Mesenchymal stem cell (in vitro differentiated cells and primary cell): ENCODE measurements around the gene LAMC3.

ENCODE experiments used
- DNase-seq: peaks from one replicate; pipeline ENCODE4 v3.0.0-alpha.2; 2013
- H2AFZ ChIP-seq: one replicate; pipeline ENCODE4 v1.6.1; 2013; ENCODE audit warnings: low read depth, mild to moderate bottlenecking, control low read depth, inconsistent platforms, low read length, moderate library complexity
- H2AK5ac ChIP-seq: 2 replicates; pipeline ENCODE4 v1.6.1; 2013; ENCODE audit warnings: low read length, moderate library complexity, mild to moderate bottlenecking, inconsistent platforms; ENCODE audit not compliant: severe bottlenecking
- H2BK120ac ChIP-seq: one replicate; pipeline ENCODE4 v1.6.1; 2013; ENCODE audit warnings: low read depth, mild to moderate bottlenecking, inconsistent platforms, low read length, moderate library complexity
- H2BK12ac ChIP-seq, 2 experiments: one replicate each; pipeline ENCODE4 v1.6.1; 2013; ENCODE audit warnings: inconsistent platforms in 2 of 2, low read length in 2 of 2, mild to moderate bottlenecking in 2 of 2, moderate library complexity in 2 of 2, control low read depth in 1 of 2
- H2BK15ac ChIP-seq: one replicate; pipeline ENCODE4 v1.6.1; 2013; ENCODE audit warnings: mild to moderate bottlenecking, low read depth, inconsistent platforms; ENCODE audit not compliant: poor library complexity, severe bottlenecking
- H2BK5ac ChIP-seq: 2 replicates; pipeline ENCODE4 v1.6.1; 2013; ENCODE audit warnings: low read depth, mild to moderate bottlenecking, low read length, control low read depth, inconsistent platforms; ENCODE audit not compliant: poor library complexity, severe bottlenecking
- H3K14ac ChIP-seq, 2 experiments: one replicate each; pipeline ENCODE4 v1.6.1; 2013; ENCODE audit warnings: inconsistent platforms in 2 of 2, low read length in 2 of 2, control low read depth in 1 of 2, mild to moderate bottlenecking in 1 of 2, moderate library complexity in 1 of 2
- H3K18ac ChIP-seq, 2 experiments: one replicate each; pipeline ENCODE4 v1.6.1; 2013; ENCODE audit warnings: inconsistent platforms in 2 of 2, low read length in 2 of 2, control low read depth in 1 of 2, low read depth in 1 of 2, mild to moderate bottlenecking in 1 of 2
- H3K23ac ChIP-seq, 2 experiments: one replicate each; pipeline ENCODE4 v1.6.1; 2013; ENCODE audit warnings: inconsistent platforms in 2 of 2, low read length in 2 of 2, mild to moderate bottlenecking in 2 of 2, moderate library complexity in 2 of 2, control low read depth in 1 of 2
- H3K27ac ChIP-seq: 2 replicates; pipeline ENCODE4 v1.5.1; 2013; ENCODE audit warnings: mild to moderate bottlenecking, moderate library complexity, low read length, control low read depth, inconsistent platforms; ENCODE audit not compliant: poor library complexity, severe bottlenecking
- H3K27me3 ChIP-seq, 2 experiments: 2 replicates each; pipeline versions ENCODE4 v1.6.1 to v1.7.0; 2013; ENCODE audit warnings: low read length in 2 of 2, mild to moderate bottlenecking in 2 of 2, moderate library complexity in 2 of 2, control low read depth in 1 of 2, inconsistent platforms in 1 of 2; ENCODE audit not compliant: control insufficient read depth in 1 of 2, insufficient read depth in 1 of 2
- H3K36me3 ChIP-seq, 2 experiments: 2 replicates each; pipeline versions ENCODE4 v1.6.1 to v1.7.0; 2013; ENCODE audit warnings: low read length in 2 of 2, control low read depth in 1 of 2, inconsistent platforms in 1 of 2, low read depth in 1 of 2, mild to moderate bottlenecking in 1 of 2; ENCODE audit not compliant: insufficient read depth in 2 of 2, control insufficient read depth in 1 of 2
- H3K4ac ChIP-seq, 2 experiments: one replicate each; pipeline ENCODE4 v1.6.1; 2013; ENCODE audit warnings: inconsistent platforms in 2 of 2, low read length in 2 of 2, mild to moderate bottlenecking in 2 of 2, moderate library complexity in 2 of 2, control low read depth in 1 of 2, low read depth in 1 of 2
- H3K4me1 ChIP-seq: 2 replicates; pipeline ENCODE4 v1.6.1; 2013; ENCODE audit warnings: low read depth, low read length, control low read depth; ENCODE audit not compliant: control insufficient read depth, insufficient read depth
- H3K4me2 ChIP-seq: 2 replicates; pipeline ENCODE4 v1.6.1; 2013; ENCODE audit warnings: low read length, mild to moderate bottlenecking, inconsistent platforms; ENCODE audit not compliant: poor library complexity, severe bottlenecking
- H3K4me3 ChIP-seq, 2 experiments: 2 replicates each; pipeline versions ENCODE4 v1.5.1 to v1.7.0; 2013; ENCODE audit warnings: low read length in 2 of 2, mild to moderate bottlenecking in 2 of 2, control low read depth in 1 of 2, low read depth in 1 of 2; ENCODE audit not compliant: insufficient read depth in 1 of 2
- H3K79me1 ChIP-seq: replicated peaks from 2 replicates; pipeline ENCODE4 v1.6.1; 2013; ENCODE audit warnings: mild to moderate bottlenecking, control low read depth, low read length, inconsistent platforms; ENCODE audit not compliant: poor library complexity, severe bottlenecking
- H3K9ac ChIP-seq: 2 replicates; pipeline ENCODE4 v1.7.0; 2013; ENCODE audit warnings: mild to moderate bottlenecking, low read length, moderate library complexity
- H3K9me3 ChIP-seq: 2 replicates; pipeline ENCODE4 v1.7.0; 2013; ENCODE audit warnings: mild to moderate bottlenecking, low read length; ENCODE audit not compliant: control insufficient read depth
- H4K8ac ChIP-seq: one replicate; pipeline ENCODE4 v1.6.1; 2013; ENCODE audit warnings: inconsistent platforms, mild to moderate bottlenecking, low read length, moderate library complexity
- H4K91ac ChIP-seq: one replicate; pipeline ENCODE4 v1.6.1; 2013; ENCODE audit warnings: mild to moderate bottlenecking, low read length, inconsistent platforms
- WGBS: methylation state at CpG from one replicate; pipeline ENCODE4 v1.1.7; 2013; ENCODE audit warnings: mixed read lengths; 5-methylcytosine and 5-hydroxymethylcytosine counted together

The LAMC3 gene

GRCh38 chr9:131043646-131044045, 34.7 kb downstream of the LAMC3 start:
- Histone ChIP-seq H3K36me3 (no peaks in the 10 kb centered on the region), H3K27me3 (peaks cover 12 to 30% of the 10 kb centered on the region in 2 experiments), H2AFZ (no peak overlapping the region), H3K4ac (no peak overlapping the region), H3K18ac (no peak overlapping the region), H3K27ac (no peak overlapping the region), H2AK5ac (no peak overlapping the region), H3K4me1 (peaks cover 2% of the 10 kb centered on the region), H2BK120ac (no peak overlapping the region), H3K23ac (no peak overlapping the region), H2BK5ac (no peak overlapping the region), H3K14ac (no peak overlapping the region), H3K9me3 (no peaks in the 10 kb centered on the region), H2BK15ac (no peak overlapping the region), H2BK12ac (no peak overlapping the region), H4K8ac (no peak overlapping the region), H4K91ac (no peak overlapping the region), H3K79me1 (no peaks in the 10 kb centered on the region), H3K4me2 (no peak overlapping the region), H3K4me3 (no peak overlapping the region), H3K9ac (no peak overlapping the region)
- 41% methylated on average over 3 of the region's 6 CpGs for WGBS
- DNase-seq: no peak

GRCh38 chr9:131045300-131046092, 36.5 kb downstream of the LAMC3 start:
- H2BK12ac ChIP-seq: peak overlapping the region in 1 of 2 experiments; percentile 11
- H4K91ac ChIP-seq: peak overlapping the region; percentile 54
- H3K4me3 ChIP-seq: no peak overlapping the region
- H2BK5ac ChIP-seq: no peak overlapping the region
- H3K23ac ChIP-seq: no peak overlapping the region
- H3K9ac ChIP-seq: no peak overlapping the region
- H3K4ac ChIP-seq: no peak overlapping the region
- H2BK120ac ChIP-seq: no peak overlapping the region
- no peaks in the 10 kb centered on the region for H3K36me3 ChIP-seq
- DNase-seq: no peak
- peaks cover 5% of the 10 kb centered on the region for H3K4me1 ChIP-seq
- H3K27ac ChIP-seq: no peak overlapping the region
- H3K4me2 ChIP-seq: no peak overlapping the region
- no peaks in the 10 kb centered on the region for H3K79me1 ChIP-seq
- H2AFZ ChIP-seq: no peak overlapping the region
- 77% methylated on average over 16 of the region's 16 CpGs for WGBS
- no peaks in the 10 kb centered on the region for H3K9me3 ChIP-seq
- no peak overlapping the region for H2BK15ac ChIP-seq
- peaks cover 11 to 22% of the 10 kb centered on the region in 2 experiments for H3K27me3 ChIP-seq
- H4K8ac ChIP-seq: no peak overlapping the region
- H3K14ac ChIP-seq: no peak overlapping the region
- H2AK5ac ChIP-seq: no peak overlapping the region
- no peak overlapping the region for H3K18ac ChIP-seq

GRCh38 chr9:131046093-131046380, 37.1 kb downstream of the LAMC3 start:
- H3K36me3 ChIP-seq: no peaks in the 10 kb centered on the region
- no peak overlapping the region for H3K27ac ChIP-seq
- 99% methylated on average over 3 of the region's 3 CpGs for WGBS
- no peak overlapping the region for H2AFZ ChIP-seq
- H3K18ac ChIP-seq: no peak overlapping the region
- no peak overlapping the region for H4K8ac ChIP-seq
- no peak overlapping the region for H2AK5ac ChIP-seq
- no peak overlapping the region for H3K14ac ChIP-seq
- peak overlapping the region; percentile 54 for H4K91ac ChIP-seq
- peaks cover 15 to 18% of the 10 kb centered on the region in 2 experiments for H3K27me3 ChIP-seq
- no peak overlapping the region for H2BK120ac ChIP-seq
- no peaks in the 10 kb centered on the region for H3K79me1 ChIP-seq
- peak overlapping the region in 1 of 2 experiments; percentile 11 for H2BK12ac ChIP-seq
- no peak overlapping the region for H3K23ac ChIP-seq
- H3K4me1 ChIP-seq: peaks cover 5% of the 10 kb centered on the region
- no peak overlapping the region for H2BK15ac ChIP-seq
- no peak overlapping the region for H3K9ac ChIP-seq
- H3K4ac ChIP-seq: no peak overlapping the region
- peak; percentile 24 for DNase-seq
- no peak overlapping the region for H3K4me2 ChIP-seq
- H2BK5ac ChIP-seq: no peak overlapping the region
- no peaks in the 10 kb centered on the region for H3K9me3 ChIP-seq
- no peak overlapping the region for H3K4me3 ChIP-seq

- no peak overlapping the region for H2BK120ac ChIP-seq
- no peak overlapping the region for H4K91ac ChIP-seq
- H3K4ac ChIP-seq: no peak overlapping the region
- H3K27me3 ChIP-seq: peaks cover 13 to 19% of the 10 kb centered on the region in 2 experiments
- H3K18ac ChIP-seq: no peak overlapping the region
- H4K8ac ChIP-seq: no peak overlapping the region
- H3K14ac ChIP-seq: no peak overlapping the region
- peak overlapping the region; percentile 53 for H3K4me2 ChIP-seq
- no peak overlapping the region for H3K27ac ChIP-seq
- no peak overlapping the region for H2BK15ac ChIP-seq
- H2BK12ac ChIP-seq: peak overlapping the region in 1 of 2 experiments; percentile 3
- no peaks in the 10 kb centered on the region for H3K36me3 ChIP-seq
- peak overlapping the region; percentile 67 for H2AFZ ChIP-seq
- DNase-seq: peak; percentile 67
- H3K4me1 ChIP-seq: peaks cover 5% of the 10 kb centered on the region
- no peak overlapping the region for H3K23ac ChIP-seq
- WGBS: 21% methylated on average over 33 of the region's 35 CpGs
- H3K9ac ChIP-seq: no peak overlapping the region
- no peaks in the 10 kb centered on the region for H3K9me3 ChIP-seq
- H2BK5ac ChIP-seq: no peak overlapping the region
- no peak overlapping the region for H2AK5ac ChIP-seq
- H3K79me1 ChIP-seq: no peaks in the 10 kb centered on the region
- peak overlapping the region in 1 of 2 experiments; percentile 36 for H3K4me3 ChIP-seq
Measured at GRCh38 chr9:131046581-131047202, 37.7 kb downstream of the LAMC3 start.
